Dendritic cell treated with granulocyte-macrophage colony-stimulating factor and Interleukin-4, amounts not matched to agents 40 ng/mL and 50 ng/mL, for 4 days (primary cell): Measurements from ENCODE around the gene UGT2B15.
"Not testable (repeated sequence)": the region's sequence is repeated elsewhere in the genome, so short reads cannot be mapped to it uniquely, and the experiment has no call there.

Experiments
- H3K27ac Mint-ChIP-seq: one replicate; pipeline ENCODE4 v1.8.0; 2022; ENCODE audit warnings: mild to moderate bottlenecking, mixed read lengths
- H3K27me3 Mint-ChIP-seq: one replicate; pipeline ENCODE4 v1.8.0; 2022; ENCODE audit warnings: mild to moderate bottlenecking, mixed read lengths
- H3K36me3 Mint-ChIP-seq: one replicate; pipeline ENCODE4 v1.8.0; 2022; ENCODE audit warnings: low read depth, mixed read lengths
- H3K4me1 Mint-ChIP-seq: one replicate; pipeline ENCODE4 v1.8.0; 2022; ENCODE audit warnings: low read depth, mixed read lengths
- H3K4me3 Mint-ChIP-seq: one replicate; pipeline ENCODE4 v1.8.0; 2022; ENCODE audit warnings: mild to moderate bottlenecking, moderate library complexity, mixed read lengths
- H3K9me3 Mint-ChIP-seq: one replicate; pipeline ENCODE4 v1.8.0; 2022; ENCODE audit warnings: mixed read lengths
- intact Hi-C: fragments of 100-400 bp; cut with micrococcal nuclease; formaldehyde crosslinking; loops from one replicate; pipeline ENCODE4 v1.15.0; 2022

The UGT2B15 gene

DNA sequence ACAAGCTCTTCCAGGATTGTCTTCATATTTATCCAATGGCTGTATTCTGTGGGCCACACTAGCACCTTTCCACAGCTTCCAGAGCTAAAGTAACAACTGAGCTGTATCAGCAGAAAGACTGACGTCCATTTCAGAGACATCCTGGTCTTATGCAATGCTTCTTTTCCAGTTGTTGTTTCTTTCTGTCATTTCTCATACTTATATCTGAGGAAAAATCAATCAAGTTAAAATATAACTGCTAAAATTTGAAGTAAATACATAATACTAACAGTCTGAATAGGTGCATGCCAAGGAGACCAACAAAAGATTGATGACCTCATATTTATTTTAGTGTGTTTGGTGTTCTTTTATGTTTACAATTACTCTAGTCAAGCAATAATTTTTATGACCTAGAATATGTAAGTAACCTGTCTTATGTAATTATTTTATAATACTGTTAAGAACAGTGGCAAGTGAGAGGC is at the start of gene UGT2B15:
Gene UGT2B15, minus strand, starts transcription at position 174 of the 461 bp plus-strand sequence. Its CDS starts 34 bp downstream, at position 140.
- intact Hi-C loops, H3K4me3 Mint-ChIP-seq, H3K27me3 Mint-ChIP-seq, H3K27ac Mint-ChIP-seq, H3K36me3 Mint-ChIP-seq, H3K4me1 Mint-ChIP-seq: not testable (repeated sequence)
- H3K9me3 Mint-ChIP-seq: peaks cover 32% of the 10 kb centered on the region

DNA sequence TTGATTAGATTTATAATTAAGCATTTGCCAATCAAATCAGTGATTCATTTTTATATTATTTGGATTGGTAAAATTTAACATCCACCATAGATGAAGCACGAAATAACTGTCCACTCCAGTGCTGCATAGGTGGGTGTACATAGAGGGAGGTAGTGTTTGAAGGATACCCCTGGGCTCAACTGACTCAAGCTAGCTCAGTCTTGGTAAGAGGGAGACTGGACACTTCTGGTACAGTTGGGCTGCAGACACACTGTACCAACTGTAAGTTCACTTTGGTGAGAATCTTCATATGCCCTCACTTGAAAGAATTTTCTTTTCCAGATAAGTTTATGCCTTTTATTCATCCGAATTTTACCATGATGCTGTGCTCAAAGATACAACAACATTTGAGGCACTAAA is 48.6 kb upstream of the UGT2B15 start:
- H3K4me1 Mint-ChIP-seq: no peaks in the 10 kb centered on the region
- H3K36me3 Mint-ChIP-seq: no peaks in the 10 kb centered on the region
- no peak overlapping the region for H3K4me3 Mint-ChIP-seq
- intact Hi-C loops: no loop called here
- H3K9me3 Mint-ChIP-seq: peaks cover 10% of the 10 kb centered on the region
- no peaks in the 10 kb centered on the region for H3K27me3 Mint-ChIP-seq
- H3K27ac Mint-ChIP-seq: no peak overlapping the region

DNA sequence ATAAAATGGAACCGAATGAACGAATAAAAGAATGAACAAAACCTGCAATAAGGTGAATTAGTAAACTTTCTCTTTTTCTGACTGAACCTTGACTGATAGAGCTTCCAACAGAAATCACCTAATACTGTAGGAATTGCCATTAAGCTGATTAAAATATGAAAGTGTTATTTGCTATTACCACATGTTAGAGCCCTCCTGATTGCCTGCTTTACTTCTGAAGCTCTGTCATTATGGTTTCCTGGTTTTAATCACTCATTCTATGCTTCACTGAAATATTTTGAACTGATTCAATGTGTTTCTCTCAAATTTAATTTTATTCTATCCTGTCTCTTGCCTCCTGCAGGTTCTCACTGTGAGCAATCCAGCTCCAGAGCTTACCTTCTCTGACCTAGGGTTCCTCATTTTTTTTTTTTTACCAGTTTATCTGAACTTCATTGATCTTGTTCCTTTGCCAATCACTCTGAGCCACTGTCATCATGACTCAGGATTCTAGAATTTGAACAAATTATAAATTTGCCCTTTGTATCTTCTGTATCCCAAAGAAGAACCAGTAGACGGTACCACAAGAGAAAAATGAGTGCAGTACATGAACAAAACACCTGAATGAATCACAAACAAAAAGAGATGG is 48.1 kb upstream of the UGT2B15 start:
- H3K4me3 Mint-ChIP-seq: no peak overlapping the region
- no peaks in the 10 kb centered on the region for H3K4me1 Mint-ChIP-seq
- peaks cover 10% of the 10 kb centered on the region for H3K9me3 Mint-ChIP-seq
- intact Hi-C loops: no loop called here
- H3K36me3 Mint-ChIP-seq: no peaks in the 10 kb centered on the region
- H3K27me3 Mint-ChIP-seq: no peaks in the 10 kb centered on the region
- no peak overlapping the region for H3K27ac Mint-ChIP-seq

DNA sequence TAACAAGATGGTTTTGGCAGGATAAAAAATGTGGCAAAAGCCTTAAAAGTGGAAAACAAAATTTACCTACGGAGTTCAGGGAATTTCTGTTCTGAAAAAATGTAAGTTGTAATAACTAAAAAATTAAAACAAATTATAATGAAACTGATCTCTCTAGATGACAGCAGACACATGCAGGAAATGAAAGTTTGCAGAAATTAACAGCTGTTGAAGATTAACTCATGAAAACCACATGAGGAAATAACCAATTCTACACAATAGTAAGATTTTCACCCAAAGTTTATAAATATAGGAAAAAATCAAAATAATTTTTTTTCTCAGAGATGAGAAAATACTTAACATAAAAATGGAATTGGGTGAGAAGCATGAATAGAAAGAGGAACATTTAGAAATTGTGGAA is 47.5 kb upstream of the UGT2B15 start:
- Mint-ChIP-seq H3K27me3 (no peaks in the 10 kb centered on the region), H3K4me3 (no peak overlapping the region), H3K4me1 (no peaks in the 10 kb centered on the region), H3K9me3 (peaks cover 10% of the 10 kb centered on the region), H3K27ac (no peak overlapping the region), H3K36me3 (no peaks in the 10 kb centered on the region)
- intact Hi-C loops: no loop called here

DNA sequence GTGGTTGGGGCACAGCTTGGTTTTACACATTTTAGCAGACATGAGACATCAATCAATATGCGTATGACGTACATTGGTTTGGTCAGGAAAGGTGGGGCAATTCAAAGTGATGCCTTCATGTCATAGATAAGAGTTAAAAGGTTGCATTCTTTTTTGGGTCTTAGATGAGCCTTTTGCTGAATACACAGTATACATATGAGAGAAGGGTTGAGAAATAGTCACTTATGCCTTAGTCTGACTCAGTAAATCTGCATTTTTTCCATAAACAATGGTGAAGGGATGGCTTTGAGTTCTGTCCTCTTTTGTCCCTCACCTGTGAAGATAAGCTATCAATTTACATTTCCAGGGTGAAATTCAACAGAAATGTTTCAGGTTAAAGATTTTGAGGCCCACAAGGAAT is 43.9 kb upstream of the UGT2B15 start:
- H3K4me3 Mint-ChIP-seq: no peak overlapping the region
- intact Hi-C loops: no loop called here
- no peaks in the 10 kb centered on the region for H3K36me3 Mint-ChIP-seq
- no peak overlapping the region for H3K27ac Mint-ChIP-seq
- H3K27me3 Mint-ChIP-seq: no peaks in the 10 kb centered on the region
- H3K9me3 Mint-ChIP-seq: no peaks in the 10 kb centered on the region
- no peaks in the 10 kb centered on the region for H3K4me1 Mint-ChIP-seq

DNA sequence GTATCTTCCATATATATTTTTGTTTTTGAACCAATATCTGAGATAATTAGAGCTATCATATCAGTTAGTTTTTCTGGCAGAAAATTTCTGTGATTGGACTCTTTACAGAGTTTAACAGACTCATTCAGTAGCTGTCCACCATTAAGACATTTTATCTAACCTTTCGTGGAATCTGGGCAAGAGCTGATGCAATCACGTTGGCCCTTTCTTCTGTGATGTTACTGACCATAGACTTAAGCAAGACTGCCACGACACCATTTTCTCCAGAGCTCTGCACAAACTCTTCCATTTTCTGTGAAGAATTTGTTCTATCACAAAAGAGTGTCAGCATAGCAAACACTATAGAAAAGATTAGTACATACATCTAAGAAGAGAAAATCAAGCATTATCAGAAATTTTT is 41.8 kb upstream of the UGT2B15 start:
- no peak overlapping the region for H3K4me3 Mint-ChIP-seq
- H3K9me3 Mint-ChIP-seq: no peaks in the 10 kb centered on the region
- no peak overlapping the region for H3K27ac Mint-ChIP-seq
- intact Hi-C loops: no loop called here
- no peaks in the 10 kb centered on the region for H3K27me3 Mint-ChIP-seq
- H3K36me3 Mint-ChIP-seq: no peaks in the 10 kb centered on the region
- no peaks in the 10 kb centered on the region for H3K4me1 Mint-ChIP-seq

DNA sequence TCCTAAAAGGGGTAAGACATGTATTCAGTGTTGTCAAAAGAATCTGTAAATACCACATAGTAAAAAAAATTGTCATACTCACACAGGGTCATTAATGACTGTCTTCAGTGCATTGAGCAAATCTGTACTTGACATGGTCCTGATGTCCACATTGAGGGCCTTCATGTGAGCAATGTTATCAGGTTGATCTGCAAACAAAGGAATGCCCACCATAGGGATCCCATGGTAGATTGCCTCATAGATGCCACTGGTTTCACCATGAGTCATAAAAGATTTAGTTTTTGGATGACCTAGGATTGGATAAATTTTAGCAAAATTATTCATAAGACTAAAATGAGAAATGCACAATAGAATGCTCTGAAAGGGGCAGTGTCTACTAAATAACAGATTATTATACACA is 38.1 kb upstream of the UGT2B15 start:
- H3K27ac Mint-ChIP-seq: no peak overlapping the region
- H3K9me3 Mint-ChIP-seq: no peaks in the 10 kb centered on the region
- no peaks in the 10 kb centered on the region for H3K27me3 Mint-ChIP-seq
- H3K4me3 Mint-ChIP-seq: no peak overlapping the region
- intact Hi-C loops: no loop called here
- no peaks in the 10 kb centered on the region for H3K4me1 Mint-ChIP-seq
- no peaks in the 10 kb centered on the region for H3K36me3 Mint-ChIP-seq

DNA sequence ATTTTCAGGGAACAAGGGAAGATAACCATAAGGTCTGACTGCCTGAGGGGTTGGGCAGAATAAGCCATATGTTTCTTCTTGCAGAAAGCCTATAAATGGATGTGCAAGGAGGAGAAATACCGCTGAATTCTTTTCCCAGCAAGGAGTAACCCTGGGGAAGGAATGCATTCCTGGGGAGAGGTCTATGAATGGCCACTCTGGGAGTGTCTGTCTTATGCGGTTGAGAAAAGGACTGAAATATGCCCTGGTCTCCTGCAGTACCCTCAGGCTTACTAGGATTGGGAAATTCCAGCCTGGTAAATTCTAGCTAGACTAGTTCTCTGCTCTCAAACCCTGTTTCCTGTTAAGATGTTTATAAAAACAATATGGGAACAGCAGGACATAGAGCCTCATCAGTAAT is 32.7 kb upstream of the UGT2B15 start:
- H3K4me3 Mint-ChIP-seq, intact Hi-C loops, H3K36me3 Mint-ChIP-seq, H3K4me1 Mint-ChIP-seq, H3K27ac Mint-ChIP-seq, H3K27me3 Mint-ChIP-seq, H3K9me3 Mint-ChIP-seq: not testable (repeated sequence)

DNA sequence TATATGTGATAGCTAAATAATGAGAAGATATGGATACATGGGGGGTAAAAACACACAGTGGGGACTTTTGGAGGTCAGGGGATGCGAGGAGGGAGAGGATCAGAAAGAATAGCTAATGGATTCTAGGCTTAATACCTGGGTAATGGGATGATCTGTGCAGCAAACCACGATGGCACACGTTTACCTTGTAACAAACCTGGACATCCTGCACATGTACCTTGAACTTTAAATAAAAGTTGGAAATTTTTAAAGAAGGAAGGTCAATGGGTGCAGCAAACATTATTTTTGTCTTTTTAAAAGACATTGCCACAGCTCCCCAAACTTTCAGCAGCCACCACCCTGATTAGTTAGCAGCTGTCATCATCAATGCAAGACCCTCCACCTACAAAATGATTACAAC is 29.7 kb upstream of the UGT2B15 start:
- Mint-ChIP-seq H3K27ac (no peak overlapping the region), H3K9me3 (no peaks in the 10 kb centered on the region), H3K36me3 (no peaks in the 10 kb centered on the region), H3K4me3 (no peak overlapping the region), H3K27me3 (no peaks in the 10 kb centered on the region), H3K4me1 (no peaks in the 10 kb centered on the region)
- intact Hi-C loops: no loop called here

DNA sequence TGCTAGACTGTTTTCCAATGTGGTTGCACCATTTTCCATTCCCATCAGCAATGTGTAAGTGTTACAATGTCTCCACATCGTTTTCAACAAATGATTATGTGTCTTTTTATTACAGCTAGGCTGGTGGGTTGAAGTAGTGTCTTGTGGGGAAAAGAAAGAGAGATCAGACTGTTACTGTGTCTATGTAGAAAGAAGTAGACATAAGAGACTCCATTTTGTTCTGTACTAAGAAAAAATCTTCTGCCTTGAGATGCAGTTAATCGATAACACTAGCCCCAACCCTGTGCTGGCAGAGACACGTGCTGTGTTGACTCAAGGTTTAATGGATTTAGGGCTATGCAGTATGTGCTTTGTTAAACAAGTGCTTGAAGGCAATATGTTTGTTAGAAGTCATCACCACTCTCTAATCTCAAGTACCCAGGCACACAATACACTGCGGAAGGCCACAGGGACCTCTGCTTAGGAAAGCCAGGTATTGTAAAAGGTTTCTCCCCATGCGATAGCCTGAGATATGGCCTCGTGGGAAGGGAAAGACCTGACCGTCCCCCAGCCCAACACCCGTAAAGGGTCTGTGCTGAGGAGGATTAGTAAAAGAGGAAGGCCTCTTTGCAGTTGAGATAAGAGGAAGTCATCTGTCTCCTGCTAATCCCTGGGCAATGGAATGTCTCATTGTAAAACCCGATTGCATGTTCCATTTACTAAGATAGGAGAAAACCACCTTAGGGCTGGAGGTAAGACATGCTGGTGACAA is 23.0 kb upstream of the UGT2B15 start:
- intact Hi-C loops: no loop called here
- H3K27ac Mint-ChIP-seq: no peak overlapping the region
- H3K36me3 Mint-ChIP-seq: no peaks in the 10 kb centered on the region
- H3K4me3 Mint-ChIP-seq: no peak overlapping the region
- no peaks in the 10 kb centered on the region for H3K4me1 Mint-ChIP-seq
- H3K27me3 Mint-ChIP-seq: no peaks in the 10 kb centered on the region
- peaks cover 11% of the 10 kb centered on the region for H3K9me3 Mint-ChIP-seq

DNA sequence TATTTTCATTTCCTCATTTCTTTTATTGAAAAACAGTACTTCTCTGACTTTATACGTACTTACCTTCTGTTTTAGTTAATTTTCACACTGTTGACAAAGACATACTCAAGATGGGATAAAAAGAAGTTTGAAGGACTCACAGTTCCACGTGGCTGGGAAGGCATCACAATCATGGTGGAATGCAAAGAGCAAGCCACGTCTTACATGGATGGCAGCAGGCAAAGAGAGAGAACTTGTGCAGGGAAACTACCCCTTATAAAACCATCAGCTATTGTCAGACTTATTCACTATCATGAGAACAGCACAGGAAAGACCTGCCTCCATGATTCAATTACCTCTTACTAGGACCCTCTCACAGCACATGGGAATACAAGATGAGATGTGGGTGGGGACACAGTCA is 20.7 kb upstream of the UGT2B15 start:
- intact Hi-C loops: no loop called here
- no peaks in the 10 kb centered on the region for H3K4me1 Mint-ChIP-seq
- no peak overlapping the region for H3K4me3 Mint-ChIP-seq
- H3K9me3 Mint-ChIP-seq: peaks cover 11% of the 10 kb centered on the region
- no peaks in the 10 kb centered on the region for H3K27me3 Mint-ChIP-seq
- no peaks in the 10 kb centered on the region for H3K36me3 Mint-ChIP-seq
- H3K27ac Mint-ChIP-seq: no peak overlapping the region

DNA sequence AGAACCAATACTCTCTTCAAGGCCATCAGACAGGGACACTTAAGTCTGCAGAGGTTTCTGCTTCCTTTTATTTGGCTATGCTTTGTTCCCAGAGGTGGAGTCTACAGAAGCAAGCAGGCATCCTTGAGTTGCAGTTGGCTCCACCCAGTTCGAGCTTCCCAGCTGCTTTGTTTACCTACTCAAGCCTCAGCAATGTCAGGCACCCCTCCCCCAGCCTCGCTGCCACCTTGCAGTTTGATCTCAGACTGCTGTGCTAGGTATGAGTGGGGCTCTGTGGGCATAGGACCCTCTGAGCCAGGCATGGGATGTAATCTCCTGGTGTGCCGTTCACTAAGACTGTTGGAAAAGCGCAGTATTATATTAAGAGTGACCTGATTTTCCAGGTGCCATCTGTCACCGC is 12.6 kb upstream of the UGT2B15 start:
- no peaks in the 10 kb centered on the region for H3K4me1 Mint-ChIP-seq
- no peak overlapping the region for H3K4me3 Mint-ChIP-seq
- no peaks in the 10 kb centered on the region for H3K27me3 Mint-ChIP-seq
- H3K36me3 Mint-ChIP-seq: no peaks in the 10 kb centered on the region
- H3K9me3 Mint-ChIP-seq: peaks cover 26% of the 10 kb centered on the region
- no peak overlapping the region for H3K27ac Mint-ChIP-seq
- intact Hi-C loops: no loop called here

DNA sequence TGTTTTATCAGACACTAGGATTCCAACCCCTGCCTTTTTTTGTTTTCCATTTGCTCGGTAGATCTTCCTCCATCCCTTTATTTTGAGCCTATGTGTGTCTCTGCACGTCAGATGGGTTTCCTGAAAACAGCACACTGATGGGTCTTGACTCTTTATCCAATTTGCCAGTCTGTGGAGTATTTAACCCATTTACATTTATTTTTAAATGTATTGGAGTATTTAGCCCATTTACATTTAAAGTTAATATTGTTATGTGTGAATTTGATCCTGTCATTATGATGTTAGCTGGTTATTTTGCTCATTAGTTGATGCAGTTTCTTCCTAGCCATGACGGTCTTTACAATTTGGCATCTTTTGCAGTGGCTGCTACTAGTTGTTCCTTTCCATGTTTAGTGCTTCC is 10.8 kb upstream of the UGT2B15 start:
- H3K27ac Mint-ChIP-seq, H3K4me3 Mint-ChIP-seq, H3K4me1 Mint-ChIP-seq, intact Hi-C loops, H3K27me3 Mint-ChIP-seq, H3K36me3 Mint-ChIP-seq: not testable (repeated sequence)
- peaks cover 27% of the 10 kb centered on the region for H3K9me3 Mint-ChIP-seq

DNA sequence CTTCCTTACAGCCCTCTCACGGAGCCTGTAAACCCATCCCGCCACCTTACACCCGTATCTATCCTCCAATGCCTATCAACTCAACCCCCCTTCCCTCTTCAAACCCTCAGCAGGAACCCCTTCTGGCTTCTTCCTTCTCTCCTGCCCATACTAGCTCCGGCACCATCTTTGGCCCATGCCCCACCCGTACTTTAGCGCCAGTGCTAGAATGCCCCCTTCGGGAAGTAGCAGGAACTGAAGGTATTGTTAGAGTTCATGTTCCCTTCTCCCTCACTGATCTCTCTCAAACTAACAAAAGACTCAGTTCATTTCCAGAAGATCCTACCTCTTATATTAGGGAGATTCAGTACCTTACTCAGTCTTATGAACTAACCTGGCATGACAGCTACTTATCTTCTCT is 2.7 kb upstream of the UGT2B15 start:
- H3K9me3 Mint-ChIP-seq: peaks cover 42% of the 10 kb centered on the region
- H3K27ac Mint-ChIP-seq: no peak overlapping the region
- no peaks in the 10 kb centered on the region for H3K4me1 Mint-ChIP-seq
- no peak overlapping the region for H3K4me3 Mint-ChIP-seq
- no peaks in the 10 kb centered on the region for H3K36me3 Mint-ChIP-seq
- intact Hi-C loops: no loop called here
- no peaks in the 10 kb centered on the region for H3K27me3 Mint-ChIP-seq

DNA sequence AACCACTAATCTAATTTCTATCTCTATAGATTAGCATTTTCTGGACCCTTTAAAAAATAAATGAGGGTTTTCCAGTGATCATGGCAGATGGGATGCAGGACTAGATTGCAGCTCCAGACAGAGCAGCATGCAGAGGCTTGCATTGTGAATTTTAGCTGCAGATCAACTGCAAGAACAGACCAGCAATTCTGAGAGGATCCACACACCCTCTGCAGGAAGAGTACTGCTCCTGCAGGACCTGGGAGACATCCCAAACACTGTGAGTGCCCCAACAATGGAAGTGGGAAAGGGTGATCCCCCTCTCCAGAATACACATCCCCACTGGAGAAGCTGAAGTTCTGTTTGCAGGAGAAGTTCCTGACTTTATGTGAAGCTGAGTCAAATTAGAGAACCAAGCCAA is 765 bp upstream of the UGT2B15 start:
- H3K27me3 Mint-ChIP-seq, H3K4me1 Mint-ChIP-seq, intact Hi-C loops, H3K4me3 Mint-ChIP-seq, H3K36me3 Mint-ChIP-seq, H3K27ac Mint-ChIP-seq: not testable (repeated sequence)
- H3K9me3 Mint-ChIP-seq: peaks cover 39% of the 10 kb centered on the region
